ENCODE data around the gene GRAP.
"Not testable (repeated sequence)": the region's sequence is repeated elsewhere in the genome, so short reads cannot be mapped to it uniquely, and the experiment has no call there.

GRAP gene

GRCh38 chr17:19076398-19077192, 29.8 kb upstream of the GRAP start:
- H3K9me2 ChIP-seq (ENCODE audit: low read depth, low read length); H3K27ac ChIP-seq (ENCODE audit: low read depth, low read length, poor library complexity, severe bottlenecking); H3K4me3 ChIP-seq (ENCODE audit: low read depth, low read length, poor library complexity, severe bottlenecking); H3K36me3 ChIP-seq (ENCODE audit: insufficient read depth, low read length); H3K4me1 ChIP-seq (ENCODE audit: insufficient read depth, low read length, severe bottlenecking); H3K4me2 ChIP-seq (ENCODE audit: low read length); H4K20me1 ChIP-seq (ENCODE audit: insufficient read depth, low read length); H3K79me2 ChIP-seq (ENCODE audit: insufficient read depth, low read length); H3K27me3 ChIP-seq (ENCODE audit: insufficient read depth, low read length); H3K9me3 ChIP-seq (ENCODE audit: low read length); H3F3A ChIP-seq (ENCODE audit: insufficient read depth, low read length); H3K9ac ChIP-seq (ENCODE audit: low read length); H2AFZ ChIP-seq (ENCODE audit: low read length): not testable (repeated sequence)

GRCh38 chr17:19070318-19071168, 23.8 kb upstream of the GRAP start:
- H3K79me2 ChIP-seq (ENCODE audit: insufficient read depth, low read length); H4K20me1 ChIP-seq (ENCODE audit: insufficient read depth, low read length); H3K36me3 ChIP-seq (ENCODE audit: insufficient read depth, low read length); H3K9me3 ChIP-seq (ENCODE audit: low read length); H3K27ac ChIP-seq (ENCODE audit: low read depth, low read length, poor library complexity, severe bottlenecking); H3K9ac ChIP-seq (ENCODE audit: low read length); H2AFZ ChIP-seq (ENCODE audit: low read length); H3K27me3 ChIP-seq (ENCODE audit: insufficient read depth, low read length); H3K9me2 ChIP-seq (ENCODE audit: low read depth, low read length); H3K4me2 ChIP-seq (ENCODE audit: low read length); H3K4me1 ChIP-seq (ENCODE audit: insufficient read depth, low read length, severe bottlenecking); H3F3A ChIP-seq (ENCODE audit: insufficient read depth, low read length); H3K4me3 ChIP-seq (ENCODE audit: low read depth, low read length, poor library complexity, severe bottlenecking): not testable (repeated sequence)

GRCh38 chr17:19064378-19064777, 17.6 kb upstream of the GRAP start:
- H3K9me3 ChIP-seq (ENCODE audit: low read length) = not testable (repeated sequence)

GRCh38 chr17:19063326-19063956, 16.7 kb upstream of the GRAP start:
- H3K9ac ChIP-seq (ENCODE audit: low read length); H4K20me1 ChIP-seq (ENCODE audit: insufficient read depth, low read length); H3K4me3 ChIP-seq (ENCODE audit: low read depth, low read length, poor library complexity, severe bottlenecking); H2AFZ ChIP-seq (ENCODE audit: low read length); H3K4me2 ChIP-seq (ENCODE audit: low read length); H3K4me1 ChIP-seq (ENCODE audit: insufficient read depth, low read length, severe bottlenecking); H3K79me2 ChIP-seq (ENCODE audit: insufficient read depth, low read length); H3K27me3 ChIP-seq (ENCODE audit: insufficient read depth, low read length); H3K36me3 ChIP-seq (ENCODE audit: insufficient read depth, low read length); H3K9me2 ChIP-seq (ENCODE audit: low read depth, low read length); H3K9me3 ChIP-seq (ENCODE audit: low read length); H3F3A ChIP-seq (ENCODE audit: insufficient read depth, low read length): not testable (repeated sequence)
- peak overlapping the region; percentile 63 for H3K27ac ChIP-seq (ENCODE audit: low read depth, low read length, poor library complexity, severe bottlenecking)

More at GRCh38 chr17:19064378-19064777, 17.6 kb upstream of the GRAP start:
- H3K9me2 ChIP-seq (ENCODE audit: low read depth, low read length); H3K4me1 ChIP-seq (ENCODE audit: insufficient read depth, low read length, severe bottlenecking); H3K27me3 ChIP-seq (ENCODE audit: insufficient read depth, low read length); H3K79me2 ChIP-seq (ENCODE audit: insufficient read depth, low read length); H2AFZ ChIP-seq (ENCODE audit: low read length); H3F3A ChIP-seq (ENCODE audit: insufficient read depth, low read length); H3K9ac ChIP-seq (ENCODE audit: low read length); H3K27ac ChIP-seq (ENCODE audit: low read depth, low read length, poor library complexity, severe bottlenecking); H4K20me1 ChIP-seq (ENCODE audit: insufficient read depth, low read length); H3K36me3 ChIP-seq (ENCODE audit: insufficient read depth, low read length); H3K4me3 ChIP-seq (ENCODE audit: low read depth, low read length, poor library complexity, severe bottlenecking); H3K4me2 ChIP-seq (ENCODE audit: low read length): not testable (repeated sequence)

- not testable (repeated sequence) for H3K79me2 ChIP-seq (ENCODE audit: insufficient read depth, low read length); H3K9me2 ChIP-seq (ENCODE audit: low read depth, low read length); H3K27me3 ChIP-seq (ENCODE audit: insufficient read depth, low read length); H3F3A ChIP-seq (ENCODE audit: insufficient read depth, low read length); H2AFZ ChIP-seq (ENCODE audit: low read length); H3K9ac ChIP-seq (ENCODE audit: low read length); H3K36me3 ChIP-seq (ENCODE audit: insufficient read depth, low read length); H3K4me2 ChIP-seq (ENCODE audit: low read length); H3K27ac ChIP-seq (ENCODE audit: low read depth, low read length, poor library complexity, severe bottlenecking); H3K4me3 ChIP-seq (ENCODE audit: low read depth, low read length, poor library complexity, severe bottlenecking); H4K20me1 ChIP-seq (ENCODE audit: insufficient read depth, low read length); H3K9me3 ChIP-seq (ENCODE audit: low read length); H3K4me1 ChIP-seq (ENCODE audit: insufficient read depth, low read length, severe bottlenecking)
Observed at GRCh38 chr17:19062718-19063325, 16.1 kb upstream of the GRAP start.

DNA sequence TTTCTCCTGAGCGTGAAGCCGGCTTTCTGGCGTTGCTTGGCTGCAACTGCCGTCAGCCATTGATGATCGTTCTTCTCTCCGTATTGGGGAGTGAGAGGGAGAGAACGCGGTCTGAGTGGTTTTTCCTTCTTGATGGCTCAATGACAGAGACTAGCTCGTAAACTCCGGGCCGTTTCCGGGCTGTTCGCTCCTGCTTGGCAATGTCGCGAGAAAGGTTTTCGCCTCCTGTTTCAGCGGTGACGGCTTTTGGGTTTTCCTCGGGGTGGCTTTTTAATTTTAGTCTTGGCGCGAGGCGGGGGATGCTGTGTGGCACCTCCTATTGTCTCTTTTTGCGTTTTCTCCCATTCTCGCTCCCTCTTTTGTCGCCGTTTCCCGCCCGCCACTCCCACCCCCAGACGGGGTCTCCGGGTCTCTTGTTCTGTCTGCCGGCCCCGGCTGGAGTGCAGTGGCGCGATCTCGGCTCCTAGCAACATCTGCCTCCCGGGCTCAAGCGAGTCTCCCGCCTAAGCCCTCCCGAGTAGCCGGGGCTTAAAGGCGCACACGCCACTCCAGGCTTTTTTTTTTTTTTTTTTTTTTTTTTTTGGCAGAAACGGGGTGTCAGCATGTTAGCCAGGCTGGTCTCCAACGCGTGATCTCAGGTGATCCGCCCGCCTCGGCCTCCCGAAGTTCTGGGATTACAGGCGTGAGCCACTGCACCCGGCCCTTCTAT, 15.4 kb upstream of the GRAP start:
- not testable (repeated sequence) for H3K27me3 ChIP-seq (ENCODE audit: insufficient read depth, low read length); H3K79me2 ChIP-seq (ENCODE audit: insufficient read depth, low read length); H3K9me3 ChIP-seq (ENCODE audit: low read length); H3K4me1 ChIP-seq (ENCODE audit: insufficient read depth, low read length, severe bottlenecking); H3K9me2 ChIP-seq (ENCODE audit: low read depth, low read length); H3K27ac ChIP-seq (ENCODE audit: low read depth, low read length, poor library complexity, severe bottlenecking); H3F3A ChIP-seq (ENCODE audit: insufficient read depth, low read length); H2AFZ ChIP-seq (ENCODE audit: low read length); H3K4me3 ChIP-seq (ENCODE audit: low read depth, low read length, poor library complexity, severe bottlenecking); H4K20me1 ChIP-seq (ENCODE audit: insufficient read depth, low read length); H3K36me3 ChIP-seq (ENCODE audit: insufficient read depth, low read length); H3K9ac ChIP-seq (ENCODE audit: low read length); H3K4me2 ChIP-seq (ENCODE audit: low read length)

DNA sequence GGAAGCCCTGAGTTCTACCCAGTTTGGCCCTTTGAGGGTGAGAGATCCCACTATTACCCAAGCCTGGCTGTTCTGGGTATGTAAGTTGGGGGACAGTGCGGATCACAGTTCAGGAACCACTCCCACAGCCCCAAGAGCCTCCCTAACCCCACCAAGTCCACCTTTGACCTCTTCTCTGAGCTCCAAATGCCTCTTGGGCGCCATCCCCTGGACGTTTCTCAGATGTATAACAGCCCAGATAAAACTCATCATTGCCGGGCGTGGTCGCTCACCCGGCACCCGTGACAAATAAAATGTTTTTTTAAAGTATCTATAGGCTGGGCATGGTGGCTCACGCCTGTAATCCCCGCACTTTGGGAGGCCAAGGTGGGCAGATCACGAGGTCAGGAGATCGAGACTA, 8.7 kb upstream of the GRAP start:
- not testable (repeated sequence) for H3K9ac ChIP-seq (ENCODE audit: low read length); H3K79me2 ChIP-seq (ENCODE audit: insufficient read depth, low read length); H3K4me1 ChIP-seq (ENCODE audit: insufficient read depth, low read length, severe bottlenecking); H3K9me2 ChIP-seq (ENCODE audit: low read depth, low read length); H3K4me2 ChIP-seq (ENCODE audit: low read length); H3K27me3 ChIP-seq (ENCODE audit: insufficient read depth, low read length); H3F3A ChIP-seq (ENCODE audit: insufficient read depth, low read length); H3K36me3 ChIP-seq (ENCODE audit: insufficient read depth, low read length); H3K4me3 ChIP-seq (ENCODE audit: low read depth, low read length, poor library complexity, severe bottlenecking); H3K27ac ChIP-seq (ENCODE audit: low read depth, low read length, poor library complexity, severe bottlenecking); H3K9me3 ChIP-seq (ENCODE audit: low read length); H2AFZ ChIP-seq (ENCODE audit: low read length); H4K20me1 ChIP-seq (ENCODE audit: insufficient read depth, low read length)

All from OCI-LY1 (cell line).